GM18870 (cell line): ENCODE measurements around the gene GRHPR.
"Not testable (repeated sequence)": the region's sequence is repeated elsewhere in the genome, so short reads cannot be mapped to it uniquely, and the experiment has no call there.

Experiments
- ATAC-seq: cut with Tn5 transposase; IDR thresholded peaks from one replicate; pipeline ENCODE4 v1.9.1; 2021; ENCODE audit warnings: moderate library complexity; ENCODE audit not compliant: unreplicated experiment

The GRHPR gene

GRCh38 chr9:37422289-37423104, at the start of gene GRHPR:
TSS of gene GRHPR (plus strand) at chr9:37422696. CDS start at chr9:37422751, 55 bp downstream.
- peak; percentile 81 for ATAC-seq

GRCh38 chr9:37372839-37373238, 49.7 kb upstream of the GRHPR start:
- no peak for ATAC-seq

- no peak for ATAC-seq
Measured at GRCh38 chr9:37373621-37374020, 48.9 kb upstream of the GRHPR start.

- ATAC-seq, result peak; percentile 37
Measured at GRCh38 chr9:37374892-37375291, 47.6 kb upstream of the GRHPR start.

GRCh38 chr9:37377688-37378612, 44.5 kb upstream of the GRHPR start:
- ATAC-seq, result no peak

- ATAC-seq, result no peak
Measured at GRCh38 chr9:37378613-37379004, 43.9 kb upstream of the GRHPR start.

- no peak for ATAC-seq
Measured at GRCh38 chr9:37379835-37380234, 42.7 kb upstream of the GRHPR start.

- ATAC-seq, result no peak
Measured at GRCh38 chr9:37380570-37380969, 41.9 kb upstream of the GRHPR start.

GRCh38 chr9:37381094-37381741, 41.3 kb upstream of the GRHPR start:
- ATAC-seq, result no peak

- no peak for ATAC-seq
Measured at GRCh38 chr9:37382161-37382981, 40.1 kb upstream of the GRHPR start.

- ATAC-seq, result no peak
Measured at GRCh38 chr9:37382982-37383357, 39.5 kb upstream of the GRHPR start.

- ATAC-seq, result no peak
Measured at GRCh38 chr9:37383393-37383792, 39.1 kb upstream of the GRHPR start.

- no peak for ATAC-seq
Measured at GRCh38 chr9:37383876-37384746, 38.4 kb upstream of the GRHPR start.

GRCh38 chr9:37385286-37385685, 37.2 kb upstream of the GRHPR start:
- ATAC-seq, result no peak

- ATAC-seq, result no peak
Measured at GRCh38 chr9:37386988-37387387, 35.5 kb upstream of the GRHPR start.

GRCh38 chr9:37390759-37391158, 31.7 kb upstream of the GRHPR start:
- peak; percentile 86 for ATAC-seq

- no peak for ATAC-seq
Measured at GRCh38 chr9:37392272-37392671, 30.2 kb upstream of the GRHPR start.

GRCh38 chr9:37395229-37395628, 27.3 kb upstream of the GRHPR start:
- no peak for ATAC-seq

- no peak for ATAC-seq
Measured at GRCh38 chr9:37395663-37396062, 26.8 kb upstream of the GRHPR start.

- not testable (repeated sequence) for ATAC-seq
Measured at GRCh38 chr9:37397948-37398347, 24.5 kb upstream of the GRHPR start.
